HepG2 (cell line): Measurements from ENCODE around the gene RUSF1. TPM values are rescaled to one million over a fixed set of nuclear protein-coding genes. Genes with fewer than 3 reads are reported as not detected.

Source experiments
- BRF2 ChIP-seq: sonication (generic); formaldehyde crosslinking; IDR thresholded peaks from 2 replicates; pipeline ENCODE4 v1.8.1; 2022; ENCODE audit warnings: mild to moderate bottlenecking, missing genetic modification reagents
- CBX2 ChIP-seq, 2 experiments: fragments of 200-600 bp in 1 of 2; sonication (generic); formaldehyde crosslinking in 1 of 2; IDR thresholded peaks; 2 replicates each; pipeline versions ENCODE4 v1.7.0 to v1.8.1; 2018 to 2022; ENCODE audit warnings: low read depth in 2 of 2, low read length in 1 of 2, mild to moderate bottlenecking in 1 of 2, missing genetic modification reagents in 1 of 2
- EP300 ChIP-seq, 3 experiments: sonication (generic) in 1 of 3; formaldehyde crosslinking in 1 of 3; IDR thresholded peaks; 2 replicates each; pipeline versions ENCODE4 v1.5.1 to v1.6.1; 2011 to 2020; ENCODE audit warnings: low read depth in 2 of 3, low read length in 2 of 3, borderline replicate concordance in 1 of 3, improper control_type of control experiment in 1 of 3, mild to moderate bottlenecking in 1 of 3, missing genetic modification reagents in 1 of 3, moderate library complexity in 1 of 3
- ETV6 ChIP-seq: sonication (generic); formaldehyde crosslinking; conservative IDR thresholded peaks from 2 replicates; pipeline ENCODE4 v1.4.0; 2020; ENCODE audit warnings: missing genetic modification reagents
- HOMEZ ChIP-seq: IDR thresholded peaks from 2 replicates; pipeline ENCODE4 v1.6.1; 2016; ENCODE audit warnings: low read depth
- MAZ ChIP-seq, 2 experiments: sonication (generic) in 1 of 2; formaldehyde crosslinking in 1 of 2; IDR thresholded peaks; 2 replicates each; pipeline versions ENCODE4 v1.5.0 to v1.6.1; 2012 to 2020; ENCODE audit warnings: low read depth in 2 of 2, mild to moderate bottlenecking in 2 of 2, borderline replicate concordance in 1 of 2, improper control_type of control experiment in 1 of 2, low read length in 1 of 2, missing genetic modification reagents in 1 of 2, moderate library complexity in 1 of 2
- PTBP1 ChIP-seq: fragments of 200-400 bp; formaldehyde crosslinking; IDR thresholded peaks from 2 replicates; pipeline ENCODE4 v1.6.1; 2018; ENCODE audit warnings: low read length, low read depth; ENCODE audit not compliant: poor library complexity, severe bottlenecking
- SALL2 ChIP-seq: sonication (generic); formaldehyde crosslinking; IDR thresholded peaks from 2 replicates; pipeline ENCODE4 v1.8.1; 2023; ENCODE audit warnings: mild to moderate bottlenecking, missing genetic modification reagents, inconsistent platforms
- TBL1XR1 ChIP-seq: fragments of 150-350 bp; IDR thresholded peaks from 2 replicates; pipeline ENCODE4 v1.6.1; 2014; ENCODE audit warnings: borderline replicate concordance, low read length; ENCODE audit not compliant: partially characterized antibody
- UBTF ChIP-seq: sonication (generic); formaldehyde crosslinking; IDR thresholded peaks from 2 replicates; pipeline ENCODE4 v1.4.0; 2020; ENCODE audit warnings: mild to moderate bottlenecking, missing genetic modification reagents
- XBP1 ChIP-seq: sonication (generic); formaldehyde crosslinking; IDR thresholded peaks from 2 replicates; pipeline ENCODE4 v1.5.0; 2020; ENCODE audit warnings: missing genetic modification reagents
- ZBTB39 ChIP-seq: sonication (generic); formaldehyde crosslinking; IDR thresholded peaks from 2 replicates; pipeline ENCODE4 v1.5.0; 2020; ENCODE audit warnings: missing genetic modification reagents
- ZFAT ChIP-seq: sonication (generic); formaldehyde crosslinking; conservative IDR thresholded peaks from 2 replicates; pipeline ENCODE4 v1.8.1; 2023; ENCODE audit warnings: missing genetic modification reagents, inconsistent platforms
- ZMYM2 ChIP-seq: sonication (generic); formaldehyde crosslinking; IDR thresholded peaks from 2 replicates; pipeline ENCODE4 v1.8.0; 2022; ENCODE audit warnings: mild to moderate bottlenecking, missing genetic modification reagents
- ZNF20 ChIP-seq: sonication (generic); formaldehyde crosslinking; IDR thresholded peaks from 2 replicates; pipeline ENCODE4 v1.4.0; 2020; ENCODE audit warnings: mild to moderate bottlenecking, moderate library complexity, missing genetic modification reagents
- ZNF264 ChIP-seq: sonication (generic); formaldehyde crosslinking; IDR thresholded peaks from 2 replicates; pipeline ENCODE4 v1.4.0; 2020; ENCODE audit warnings: missing genetic modification reagents
- ZNF546 ChIP-seq: sonication (generic); formaldehyde crosslinking; conservative IDR thresholded peaks from 2 replicates; pipeline ENCODE4 v1.8.1; 2023; ENCODE audit warnings: mild to moderate bottlenecking, missing genetic modification reagents
- ZNF556 ChIP-seq: sonication (generic); formaldehyde crosslinking; IDR thresholded peaks from 2 replicates; pipeline ENCODE4 v1.4.0; 2020; ENCODE audit warnings: mild to moderate bottlenecking, missing genetic modification reagents, borderline replicate concordance
- polyA plus RNA-seq, 8 experiments: library from polyadenylated mRNA; depleted of rRNA in 3 of 8; stranded (reverse) in 7 of 8; unstranded in 1 of 8; fragments of >200 nt; fragmentation: Illumina TruSeq in 4 of 8; extraction: Trizol in 4 of 8; gene quantifications; 2 replicates each; pipeline versions ENCODE4 v1.2.1 to v1.2.3, GENCODE V29; 2011 to 2016; ENCODE audit warnings: low read depth in 4 of 8, missing spikeins in 1 of 8, mixed read lengths in 1 of 8; ENCODE audit not compliant: insufficient read depth in 1 of 8
- total RNA-seq, 5 experiments: library from RNA; depleted of rRNA; stranded (reverse); fragments of >200 nt; fragmentation: Illumina TruSeq; extraction: Trizol; gene quantifications; 2 replicates each; pipeline ENCODE4 v1.2.3, GENCODE V29; 2016; ENCODE audit warnings: low read depth in 1 of 5

RUSF1 gene
- total and polyA plus RNA-seq, 2 of the 13 experiments (the other 11 are each of a cell fraction or from before 2014, with no cell fraction given), result 40.8 to 50.2 TPM

- TF ChIP-seq ZNF20 (CRISPR knock-in tag), result 0 out of 2 replicates have a peak, but pooled peaks have one; percentile 90
- peak; percentile 33; the same call in 1 of the 2 replicates for TF ChIP-seq ZMYM2 (CRISPR knock-in tag)
- peak; percentile 95 for TF ChIP-seq ETV6
- peak; percentile 60; the same call in 1 of the 2 replicates for TF ChIP-seq BRF2 (CRISPR knock-in tag)
- peak; percentile 99 for TF ChIP-seq ZNF556 (CRISPR knock-in tag)
- TF ChIP-seq ZBTB39 (CRISPR knock-in tag), result no peak
- no peak for TF ChIP-seq CBX2 (IDR thresholded peaks at IDR 0.05; ENCODE audit: low read depth, low read length)
- peak; percentile 92 for TF ChIP-seq CBX2 (CRISPR knock-in tag; IDR thresholded peaks at IDR 0.05; ENCODE audit: low read depth)
- TF ChIP-seq PTBP1, result peak; percentile 91
- TF ChIP-seq MAZ (IDR thresholded peaks at IDR 0.05; ENCODE audit: borderline replicate concordance, low read depth, low read length), result peak; percentile 47; the same call in 1 of the 2 replicates
- peak; percentile 94 for TF ChIP-seq MAZ (CRISPR knock-in tag; IDR thresholded peaks at IDR 0.05; ENCODE audit: low read depth)
- peak; percentile 64; the same call in 1 of the 2 replicates for TF ChIP-seq SALL2 (CRISPR knock-in tag)
- TF ChIP-seq ZNF546 (CRISPR knock-in tag), result peak; percentile 81
- TF ChIP-seq ZFAT, result no peak
- TF ChIP-seq EP300 (IDR thresholded peaks at IDR 0.05; ENCODE audit: low read depth in 2 of 2, low read length in 2 of 2), result peak; percentile 52 to 55; a peak in 2 of 4 replicates
- TF ChIP-seq EP300 (CRISPR knock-in tag; IDR thresholded peaks at IDR 0.05; ENCODE audit: borderline replicate concordance), result no peak; the same call in 1 of the 2 replicates
- peak; percentile 50; the same call in 1 of the 2 replicates for TF ChIP-seq ZNF264
- TF ChIP-seq HOMEZ (CRISPR knock-in tag), result no peak
- TF ChIP-seq UBTF (CRISPR knock-in tag), result peak; percentile 94
- no peak for TF ChIP-seq TBL1XR1
- TF ChIP-seq XBP1 (CRISPR knock-in tag), result peak; percentile 84
Observed at GRCh38 chr16:31507929-31508705, at the start of gene RUSF1 (continued).
